Hepatic stellate cell (primary cell): Measurements from ENCODE around the gene GATA5.

Experiments
- DNase-seq: peaks from one replicate; pipeline ENCODE4 v3.0.0; 2011; ENCODE audit warnings: low spot score

GATA5 gene, protein sequence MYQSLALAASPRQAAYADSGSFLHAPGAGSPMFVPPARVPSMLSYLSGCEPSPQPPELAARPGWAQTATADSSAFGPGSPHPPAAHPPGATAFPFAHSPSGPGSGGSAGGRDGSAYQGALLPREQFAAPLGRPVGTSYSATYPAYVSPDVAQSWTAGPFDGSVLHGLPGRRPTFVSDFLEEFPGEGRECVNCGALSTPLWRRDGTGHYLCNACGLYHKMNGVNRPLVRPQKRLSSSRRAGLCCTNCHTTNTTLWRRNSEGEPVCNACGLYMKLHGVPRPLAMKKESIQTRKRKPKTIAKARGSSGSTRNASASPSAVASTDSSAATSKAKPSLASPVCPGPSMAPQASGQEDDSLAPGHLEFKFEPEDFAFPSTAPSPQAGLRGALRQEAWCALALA

DNA sequence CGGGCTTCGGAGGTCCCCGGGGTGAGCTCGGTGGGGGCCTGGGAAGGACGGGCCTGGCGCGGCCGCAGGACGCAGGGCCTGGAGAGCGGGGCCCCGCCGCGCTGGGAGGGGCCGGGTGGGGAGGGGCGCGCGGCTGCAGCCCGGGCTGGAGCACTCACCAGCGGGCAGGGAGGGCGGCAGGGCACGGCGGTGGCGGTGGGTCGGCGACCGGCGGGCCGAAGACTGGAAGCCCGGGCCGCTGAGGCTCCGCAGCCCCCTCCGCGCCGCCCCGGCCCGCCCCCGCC is at the start of gene GATA5:
TSS of gene GATA5 (minus strand) at position 224 of the 284 bp plus-strand sequence. CDS start 474 bp downstream, outside the sequence.
- no peak for DNase-seq

DNA sequence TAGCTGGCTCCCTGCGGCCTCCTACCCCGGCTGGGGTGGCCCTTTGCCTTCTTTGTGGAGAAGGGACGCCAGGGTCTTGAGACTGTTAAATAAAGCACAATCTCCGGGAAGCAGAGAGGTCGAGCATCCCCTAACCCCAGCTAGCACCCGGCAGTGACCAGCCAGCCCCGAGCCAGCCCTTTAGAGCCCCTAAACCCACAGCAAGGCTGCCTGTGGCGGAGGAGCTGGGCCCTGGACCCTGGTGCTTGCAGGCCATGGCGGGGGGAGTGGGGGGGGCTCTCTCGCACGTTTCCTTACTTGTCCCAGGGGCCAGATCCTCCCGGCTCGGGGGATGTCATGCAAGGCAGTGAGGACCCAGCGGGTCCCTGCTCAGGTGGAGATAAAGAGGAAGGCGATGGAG is 49.2 kb upstream of the GATA5 start:
- no peak for DNase-seq

DNA sequence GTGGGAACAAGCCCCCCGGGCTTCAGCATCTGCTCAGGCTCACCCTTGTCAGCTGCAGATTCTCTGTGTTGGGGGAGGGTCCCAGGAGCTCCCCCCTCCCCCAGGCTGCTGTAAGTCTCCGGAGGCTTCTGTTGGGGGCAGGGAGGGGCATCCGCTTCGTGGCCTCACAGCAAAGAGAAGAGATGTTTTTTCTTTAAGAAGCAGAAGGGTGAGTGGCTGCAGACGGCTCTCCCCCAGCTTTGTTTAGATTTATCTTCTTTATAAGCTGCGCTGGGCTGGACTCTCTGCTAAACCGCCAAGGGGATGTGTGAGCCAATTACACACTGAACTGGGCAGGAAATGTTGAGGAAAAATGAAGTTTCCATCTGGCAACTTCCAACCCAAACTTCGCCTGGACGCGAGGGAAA is 48.7 kb upstream of the GATA5 start:
- DNase-seq, result no peak

DNA sequence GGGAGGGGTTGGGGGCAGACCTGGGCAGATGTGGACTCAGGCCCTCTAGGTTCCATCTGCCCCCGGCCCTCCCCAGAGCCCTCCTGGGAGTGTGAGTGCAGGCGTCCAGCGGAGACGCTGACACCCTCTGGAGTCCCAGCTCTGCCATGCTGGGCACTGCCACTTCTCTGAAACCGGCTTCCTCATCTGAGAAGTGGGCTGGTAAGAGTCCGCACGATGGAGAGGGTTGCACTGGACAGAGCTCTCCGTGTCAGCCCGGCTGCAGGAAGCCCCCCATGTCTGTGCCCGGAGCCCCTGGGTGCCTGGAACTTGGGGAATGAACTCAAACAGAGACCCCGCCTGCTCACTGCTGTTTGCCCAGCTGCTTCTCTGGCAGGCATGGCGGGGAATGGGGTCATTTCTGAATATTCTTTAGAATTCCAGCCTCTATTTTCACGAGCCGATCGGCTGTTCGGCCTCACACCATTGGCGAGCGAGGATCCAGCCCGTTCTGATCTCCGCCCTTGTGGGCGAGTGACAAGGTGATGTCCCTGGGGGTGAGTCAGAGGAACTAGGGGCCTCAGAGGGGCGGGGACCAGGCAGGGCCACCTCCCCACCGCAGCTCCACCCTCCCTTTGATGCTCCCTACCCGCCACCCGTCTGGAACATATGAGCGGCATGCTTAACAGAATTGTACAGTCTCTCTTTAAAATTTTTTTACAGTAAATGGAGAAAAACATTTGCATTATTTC is 47.8 kb upstream of the GATA5 start:
- DNase-seq, result no peak

DNA sequence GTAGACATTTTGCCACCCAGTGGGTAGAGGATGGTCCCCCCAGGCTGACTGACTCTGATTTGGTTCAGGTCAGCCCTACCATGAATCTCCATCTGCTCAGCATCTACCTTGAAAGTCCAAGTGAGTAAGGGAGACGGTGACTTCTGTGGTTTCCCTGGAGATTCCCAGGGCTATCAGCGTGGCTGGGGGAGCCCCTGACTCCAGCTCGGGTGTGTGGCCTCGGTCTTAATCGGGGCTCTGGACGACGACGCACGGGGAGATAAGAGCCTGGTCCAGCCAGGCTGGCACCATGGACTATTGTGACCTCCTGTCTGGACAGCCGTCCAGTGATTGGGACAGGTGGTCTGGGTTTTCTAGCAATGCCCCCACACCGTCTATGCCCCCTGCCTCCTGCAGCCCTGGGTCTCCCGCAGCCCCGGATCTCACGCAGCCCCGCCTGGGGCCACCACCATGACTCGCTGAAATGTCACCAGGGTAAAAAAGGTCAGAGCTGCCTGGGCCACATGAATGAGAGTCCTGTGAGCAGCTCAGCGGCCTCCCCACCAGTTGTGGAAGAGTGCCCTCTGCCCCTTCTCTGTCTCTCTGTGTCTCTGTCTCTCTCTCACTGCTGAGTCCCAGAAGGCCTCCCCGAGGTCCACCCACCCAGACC is 47.1 kb upstream of the GATA5 start:
- DNase-seq, result no peak

DNA sequence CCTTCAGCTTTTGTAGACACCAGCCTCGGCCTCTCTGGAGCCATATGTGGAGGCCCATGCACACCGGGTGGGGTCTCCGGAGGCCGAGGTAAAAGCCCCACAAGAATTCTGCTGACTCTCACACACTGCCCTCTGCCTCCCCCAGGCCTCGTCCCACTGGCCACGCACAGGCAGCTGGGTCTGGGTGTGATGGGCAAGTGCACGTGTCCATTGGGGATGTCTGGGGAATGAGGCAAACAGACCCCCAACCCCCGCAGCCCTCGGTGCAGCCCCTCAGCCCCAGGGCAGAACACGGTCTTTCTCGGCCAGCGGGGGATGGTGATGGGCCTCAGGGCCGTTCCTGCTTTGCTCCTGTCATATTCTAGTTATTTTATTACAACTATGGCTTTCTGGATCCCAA is 44.0 kb upstream of the GATA5 start:
- DNase-seq, result no peak

DNA sequence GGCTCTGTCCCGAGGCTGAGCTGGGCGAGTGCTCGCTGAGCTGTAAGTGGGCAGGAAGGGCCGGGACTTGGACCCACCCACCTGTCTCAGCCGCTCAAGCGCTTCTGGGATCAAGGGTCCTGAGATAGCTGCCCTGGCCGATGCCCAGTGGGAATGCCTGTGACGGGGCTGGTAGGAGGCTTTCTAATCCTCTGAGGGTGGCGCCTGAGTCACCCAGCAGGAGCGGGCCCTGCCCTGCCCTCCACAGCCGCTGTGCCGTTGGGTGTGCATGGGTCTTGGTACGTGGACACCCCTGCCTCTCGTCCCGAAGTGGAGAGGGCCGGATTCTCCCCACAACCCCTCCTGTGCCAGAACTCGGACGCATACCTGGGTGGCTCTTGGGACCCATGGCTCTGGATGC is 43.1 kb upstream of the GATA5 start:
- DNase-seq, result no peak

DNA sequence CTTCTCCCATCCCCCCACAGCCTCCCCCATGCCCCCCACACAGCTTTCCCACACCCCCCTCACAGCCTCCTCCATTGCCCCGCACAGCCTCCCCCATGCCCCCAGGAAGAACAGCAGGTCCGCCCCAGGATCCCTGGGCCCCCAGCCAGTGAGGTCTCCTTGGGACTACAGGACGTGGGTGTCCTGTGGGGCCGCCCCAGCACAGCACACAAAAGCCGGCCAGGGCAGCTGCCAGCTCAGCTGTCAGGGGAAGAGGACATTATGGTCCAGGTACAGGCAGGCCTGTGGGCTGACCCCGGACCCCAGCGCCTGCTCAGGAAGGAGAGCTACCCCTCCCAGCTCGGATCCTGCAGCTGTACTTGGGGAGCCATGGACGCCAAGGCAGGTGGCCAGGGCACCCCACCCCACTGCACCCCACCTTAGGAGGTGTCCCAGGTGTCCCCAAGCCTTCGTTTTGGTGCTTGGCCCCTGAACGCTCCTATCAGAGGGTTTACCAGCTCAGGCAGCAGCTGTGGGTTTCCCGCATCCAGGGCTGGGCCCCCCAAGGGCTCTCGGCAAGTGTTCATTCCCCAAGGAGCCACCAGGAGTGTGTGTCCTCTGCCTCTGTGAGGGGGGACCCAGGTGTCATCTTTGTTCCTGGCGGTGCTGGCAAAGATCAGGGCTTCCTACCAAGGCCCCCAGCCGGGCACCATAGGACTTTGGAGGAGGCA is 42.3 kb upstream of the GATA5 start:
- DNase-seq, result no peak

DNA sequence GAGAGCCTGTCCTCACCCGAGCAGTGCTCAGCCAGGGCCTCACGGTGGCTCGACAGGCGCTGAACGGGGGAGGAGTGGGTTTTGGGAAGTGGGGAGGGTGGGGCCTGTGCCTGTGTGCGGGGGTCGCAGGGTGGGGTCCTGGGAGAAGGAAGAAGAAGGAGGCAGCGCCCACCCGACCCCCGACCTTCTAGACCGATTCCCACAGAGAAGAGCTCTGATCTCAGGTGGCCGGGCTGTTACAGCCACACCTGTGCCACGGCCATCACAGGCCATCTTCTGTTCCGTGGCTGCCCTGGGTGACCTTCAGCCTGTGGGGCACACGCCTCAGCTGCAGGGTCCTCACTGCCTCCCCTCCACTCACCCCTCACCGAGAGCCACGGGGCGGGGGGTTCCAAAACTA is 41.4 kb upstream of the GATA5 start:
- no peak for DNase-seq

DNA sequence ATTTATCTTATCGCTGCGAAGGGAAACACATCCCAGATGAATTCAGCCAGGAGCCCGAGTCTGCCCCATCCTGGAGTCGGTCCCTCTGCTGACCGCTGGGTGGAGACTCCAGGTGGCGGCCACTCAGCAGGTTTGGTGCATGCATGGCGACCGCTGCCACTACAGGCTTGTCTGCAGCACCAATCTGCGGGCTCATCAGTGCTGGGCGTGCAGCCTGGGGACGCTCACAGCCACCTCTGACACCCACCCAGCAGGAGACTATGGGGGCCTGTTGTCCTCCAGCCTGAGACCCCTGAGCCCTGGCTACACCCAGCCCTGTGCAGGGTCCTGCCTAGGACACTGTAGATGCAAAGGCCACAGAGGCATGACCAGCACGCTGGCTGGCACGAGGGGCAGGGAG is 40.5 kb upstream of the GATA5 start:
- no peak for DNase-seq

DNA sequence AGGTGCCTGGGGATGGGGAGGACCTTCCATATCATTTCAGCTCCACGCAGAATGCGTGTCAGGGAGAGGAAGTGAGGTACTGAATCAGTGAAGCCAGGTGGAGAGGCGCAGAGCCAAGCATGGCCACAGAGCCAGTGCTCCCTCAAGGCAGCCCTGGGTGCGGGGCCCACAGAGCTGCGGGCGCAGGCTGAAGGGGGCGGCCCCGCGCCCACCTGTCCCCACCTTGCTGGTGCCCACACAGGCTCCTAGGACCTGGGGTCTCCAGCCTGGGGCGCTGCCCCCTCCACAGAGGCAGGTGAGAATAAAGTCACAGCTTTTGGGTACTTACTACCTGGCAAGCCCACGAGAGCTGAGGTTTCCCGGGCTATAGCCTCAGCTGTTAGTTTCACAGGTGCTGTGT is 40.0 kb upstream of the GATA5 start:
- no peak for DNase-seq

DNA sequence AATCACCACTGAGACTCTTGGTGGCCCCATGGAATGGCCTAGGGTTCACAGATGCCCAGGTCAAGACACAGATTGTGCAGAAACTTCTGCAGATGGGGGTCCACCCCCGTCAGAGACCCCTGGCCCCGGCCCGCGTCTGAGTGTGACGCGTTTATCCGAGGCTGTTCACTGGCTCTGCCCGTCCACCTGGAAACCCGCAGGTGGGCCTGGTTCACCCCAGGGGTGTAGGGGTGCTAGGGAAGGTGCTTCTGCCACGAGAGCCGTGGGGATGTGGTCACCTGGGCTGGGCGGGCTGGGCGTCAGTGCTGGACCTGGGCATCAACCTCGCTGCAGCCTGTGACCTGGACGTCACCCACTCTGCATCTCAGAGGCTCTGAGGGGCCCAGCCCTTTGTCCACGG is 39.5 kb upstream of the GATA5 start:
- DNase-seq, result no peak

DNA sequence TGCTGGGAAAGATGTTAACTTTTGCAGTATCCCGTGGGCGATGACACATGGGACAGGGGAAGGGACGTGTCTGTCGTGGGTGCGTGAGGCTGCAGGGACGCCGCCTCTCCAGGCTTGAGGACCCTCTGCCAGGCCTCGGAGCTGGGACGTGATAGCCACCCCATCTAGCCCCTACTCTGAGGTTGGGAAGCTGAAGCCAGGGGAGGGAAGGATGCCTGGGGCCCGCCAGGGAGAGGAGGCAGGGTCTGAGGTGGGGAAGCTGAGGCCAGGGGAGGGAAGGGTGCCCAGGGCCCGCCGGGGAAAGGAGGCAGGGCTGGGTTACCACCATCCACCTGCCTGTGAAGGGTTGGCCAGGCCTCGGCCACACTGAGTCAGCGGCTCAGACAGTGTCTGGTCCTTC is 38.2 kb upstream of the GATA5 start:
- DNase-seq, result no peak

DNA sequence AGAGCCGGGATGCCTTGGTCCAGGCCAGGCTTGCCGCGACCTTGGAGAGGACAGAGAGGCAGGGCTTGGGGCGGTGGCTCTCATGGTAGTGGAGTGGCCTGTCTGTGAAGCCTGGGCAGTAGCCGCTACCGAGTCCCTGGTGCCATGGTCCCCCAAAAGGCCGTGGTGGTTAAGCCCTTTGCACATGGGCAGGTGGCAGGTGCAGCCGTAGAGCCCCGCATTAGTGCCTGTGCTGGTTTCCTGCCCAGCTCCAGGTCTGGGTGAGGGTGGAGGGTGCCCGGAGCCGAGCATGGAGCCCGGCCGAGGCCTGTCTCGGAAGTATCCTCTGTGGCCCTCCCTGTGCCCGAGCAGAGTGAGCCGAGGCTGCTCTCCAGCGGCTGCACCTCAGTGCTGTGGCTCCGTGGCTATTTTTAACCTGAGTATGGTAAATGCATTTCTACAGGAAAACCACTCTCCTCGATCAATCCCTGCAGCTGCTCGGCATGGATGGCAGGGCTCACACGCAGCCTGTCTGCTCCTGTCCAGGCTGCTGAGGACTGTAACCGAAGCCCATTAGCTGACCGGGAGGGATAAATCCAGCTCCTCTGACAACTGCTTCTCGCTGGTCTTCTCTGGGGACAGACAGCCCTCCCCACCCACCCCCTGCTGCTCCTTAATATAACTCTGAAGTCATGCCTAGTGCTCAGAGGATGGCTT is 36.3 kb upstream of the GATA5 start:
- no peak for DNase-seq

DNA sequence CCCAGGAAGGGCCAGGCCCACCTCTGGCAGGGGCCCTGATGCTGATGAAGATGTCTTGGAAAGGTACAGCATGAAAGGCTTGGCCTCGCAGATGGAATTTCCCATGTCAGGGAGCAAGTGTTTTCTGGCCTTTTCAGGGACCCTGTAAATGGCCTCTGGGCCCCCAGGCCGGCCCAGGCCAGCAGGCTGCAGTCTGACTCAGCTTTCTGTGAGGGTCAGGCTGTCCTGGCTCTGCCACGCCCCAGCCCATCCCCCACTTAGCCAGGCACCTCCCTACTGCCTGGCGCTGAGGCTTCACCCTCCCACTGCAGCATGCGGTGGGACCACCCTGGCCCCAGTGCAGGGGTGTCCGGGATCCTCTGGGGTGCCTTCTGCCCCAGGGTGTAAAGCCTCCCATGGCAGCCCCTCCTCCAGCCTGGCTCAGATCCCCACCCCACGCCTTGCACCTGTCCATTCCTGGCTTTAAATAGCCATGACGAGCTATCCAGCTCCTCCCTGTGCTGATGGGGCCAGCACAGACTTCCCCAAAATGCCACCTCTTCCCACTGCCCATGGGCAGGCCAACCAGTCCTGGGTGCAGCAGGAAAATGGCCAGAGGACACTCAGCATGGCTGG is 35.6 kb upstream of the GATA5 start:
- DNase-seq, result no peak

DNA sequence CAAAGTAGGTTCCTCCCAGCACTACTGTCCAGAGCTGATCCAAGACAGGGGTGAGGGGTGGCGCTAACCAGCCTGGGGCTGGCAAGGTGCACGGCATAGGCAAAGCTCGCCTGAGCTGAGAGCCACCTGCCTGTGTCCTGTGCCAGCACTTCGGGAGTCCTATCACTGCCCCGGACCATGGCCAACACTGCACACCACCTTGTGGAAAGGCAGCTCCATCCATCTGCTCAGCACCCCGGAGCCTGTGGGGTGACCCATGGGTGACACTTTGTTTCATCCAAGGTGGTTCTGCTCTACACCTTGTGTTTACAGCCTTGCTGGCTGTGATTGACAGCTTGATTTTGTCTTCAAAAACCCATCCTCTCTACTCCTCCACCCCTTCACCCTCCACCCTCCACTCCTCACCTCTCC is 32.9 kb upstream of the GATA5 start:
- no peak for DNase-seq

DNA sequence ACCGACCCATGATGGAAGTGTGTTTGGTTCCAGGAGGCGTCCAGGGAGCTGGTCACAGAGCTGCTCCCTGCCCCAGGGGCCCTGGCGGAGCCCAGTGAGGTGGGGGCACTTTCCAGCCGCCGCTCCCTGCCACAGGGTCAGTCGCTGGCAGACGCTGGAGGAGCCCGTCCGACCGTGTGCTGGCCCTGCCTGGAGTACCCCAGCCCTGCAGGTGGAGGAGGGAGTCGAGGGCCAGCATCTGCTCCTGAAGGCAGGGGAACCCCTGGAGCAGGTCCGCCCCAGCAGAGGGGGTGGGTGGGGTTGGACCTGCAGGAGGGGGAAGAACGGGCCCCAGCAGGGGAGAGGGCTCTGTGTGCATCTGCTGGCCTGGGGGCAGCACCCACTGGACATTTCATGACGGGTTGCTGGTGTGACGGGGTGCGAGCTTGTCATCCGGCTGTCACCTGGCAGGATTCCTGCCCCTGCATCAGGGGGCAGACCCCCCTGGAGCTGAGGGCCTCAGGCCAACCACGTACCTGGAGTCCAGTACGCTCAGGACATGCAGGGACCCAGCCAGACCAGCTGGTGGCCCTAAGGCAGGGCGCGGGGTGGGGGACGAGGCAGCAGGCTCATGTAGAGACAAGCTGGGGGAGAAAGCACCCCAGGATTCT is 32.3 kb upstream of the GATA5 start:
- no peak for DNase-seq

DNA sequence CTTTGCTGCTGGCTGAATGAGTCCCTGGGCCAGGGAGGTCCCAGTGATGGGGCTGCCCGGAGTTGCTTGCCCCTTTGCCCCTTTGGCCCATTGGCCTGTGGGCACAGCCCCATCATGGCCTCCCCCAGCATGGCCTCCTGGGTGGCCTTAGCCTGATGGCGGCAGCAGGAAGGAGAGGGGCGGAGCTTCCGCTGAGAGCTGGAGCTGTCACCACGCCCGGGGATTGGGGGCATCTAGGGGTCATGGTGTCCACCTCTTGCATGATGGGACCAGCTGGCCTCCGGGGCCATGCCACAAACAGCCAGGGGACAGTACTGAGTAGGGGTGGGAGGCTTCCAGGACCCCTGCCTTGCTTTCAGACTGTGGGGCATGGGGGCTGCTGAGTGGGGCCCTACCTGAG is 31.5 kb upstream of the GATA5 start:
- no peak for DNase-seq

DNA sequence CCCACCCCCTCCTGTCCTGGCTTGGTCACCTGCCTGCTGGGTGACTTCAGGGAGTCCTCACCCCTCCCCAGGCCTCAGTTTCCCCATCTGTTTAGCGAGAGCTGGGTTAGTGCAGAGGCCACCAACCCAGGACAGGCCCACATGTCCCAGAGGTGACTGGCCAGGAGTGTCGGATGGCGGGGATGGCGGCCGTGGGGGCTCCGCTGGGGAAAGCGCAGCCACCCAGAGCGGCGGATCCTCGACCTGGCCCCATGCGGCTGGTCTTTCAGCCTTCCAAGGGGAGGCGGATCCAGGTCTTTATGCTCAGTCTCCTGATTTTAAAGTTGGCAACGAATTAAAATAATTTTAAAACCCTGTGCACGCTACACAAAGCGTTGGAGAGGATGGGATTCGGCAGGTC is 31.0 kb upstream of the GATA5 start:
- no peak for DNase-seq

DNA sequence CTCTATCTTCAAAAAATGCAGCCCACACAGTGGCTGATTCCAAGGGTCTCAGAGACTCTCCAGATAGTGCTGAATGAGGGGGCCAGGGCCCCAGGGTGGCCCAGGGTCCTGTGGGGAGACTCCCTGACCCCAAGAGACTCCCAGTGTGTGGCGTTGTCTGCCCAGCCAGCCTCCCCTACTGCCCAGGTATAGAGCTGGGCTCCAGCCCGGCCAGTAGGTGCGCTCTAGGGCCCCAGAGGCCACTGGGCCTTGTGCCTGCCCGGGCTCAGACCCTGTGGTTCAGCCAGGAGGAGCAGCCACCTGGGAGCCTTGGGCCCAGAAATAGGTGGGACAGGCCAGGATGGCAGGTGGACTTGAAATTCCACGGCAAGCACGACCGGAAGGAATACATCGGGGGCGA is 30.3 kb upstream of the GATA5 start:
- DNase-seq, result no peak

DNA sequence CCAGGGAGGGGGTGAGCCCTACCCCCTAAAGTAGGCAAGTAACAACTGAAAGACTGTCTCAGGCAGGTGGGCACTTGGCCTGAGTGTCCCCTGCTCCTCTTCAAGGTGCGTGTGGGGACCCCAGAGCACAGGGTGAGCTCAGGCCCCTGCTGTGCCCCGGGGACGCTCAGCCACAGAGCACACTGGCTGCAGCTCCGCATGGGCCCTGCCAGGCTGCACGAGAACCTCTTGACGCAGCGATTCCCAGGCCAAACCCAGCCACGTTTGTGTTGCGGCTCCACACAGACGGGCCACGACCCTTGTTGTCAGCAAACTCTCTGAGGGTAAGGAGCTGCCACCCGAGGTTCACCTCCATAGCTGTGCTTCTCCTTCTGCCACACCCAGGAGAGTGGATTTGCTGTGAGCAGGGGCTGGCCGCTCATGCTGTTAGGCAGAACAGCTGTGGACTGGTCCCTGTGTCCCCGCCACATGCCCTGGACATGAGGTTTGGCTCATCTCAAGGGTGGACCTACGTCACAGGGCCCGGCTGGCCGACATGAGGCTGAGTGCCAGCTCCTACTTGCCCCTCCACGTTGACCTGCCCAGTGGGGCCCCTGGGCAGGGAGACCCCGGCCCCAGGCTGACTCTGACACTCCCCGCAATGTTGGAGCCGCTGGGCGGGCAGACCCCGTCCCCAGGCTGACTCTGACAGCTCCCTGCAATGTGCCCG is 29.7 kb upstream of the GATA5 start:
- DNase-seq, result no peak
